Measurements from ENCODE around the gene KSR2. TPM values are rescaled to one million over a fixed set of nuclear protein-coding genes. Genes with fewer than 3 reads are reported as not detected.

The KSR2 gene
- total and polyA plus RNA-seq, 2 experiments from 2014 or later, result under 0.01 to 0.02 TPM

GRCh38 chr12:117912756-117913155, 56.0 kb downstream of the KSR2 start:
- H3K4me1 ChIP-seq (ENCODE audit: low read depth), result no peaks in the 10 kb centered on the region
- H3K27me3 ChIP-seq, result no peaks in the 10 kb centered on the region
- H3K4me3 ChIP-seq, result no peak overlapping the region
- TF ChIP-seq CTCF (IDR thresholded peaks at IDR 0.05; ENCODE audit: low read depth, low read length), result no peak
- H3K36me3 ChIP-seq, result no peaks in the 10 kb centered on the region
- no peak for DNase-seq (ENCODE audit: low read depth in 1 of 2, low spot score in 1 of 2)
- H3K27ac ChIP-seq, result no peak overlapping the region
- H3K9me3 ChIP-seq (ENCODE audit: low read depth), result no peaks in the 10 kb centered on the region

DNA sequence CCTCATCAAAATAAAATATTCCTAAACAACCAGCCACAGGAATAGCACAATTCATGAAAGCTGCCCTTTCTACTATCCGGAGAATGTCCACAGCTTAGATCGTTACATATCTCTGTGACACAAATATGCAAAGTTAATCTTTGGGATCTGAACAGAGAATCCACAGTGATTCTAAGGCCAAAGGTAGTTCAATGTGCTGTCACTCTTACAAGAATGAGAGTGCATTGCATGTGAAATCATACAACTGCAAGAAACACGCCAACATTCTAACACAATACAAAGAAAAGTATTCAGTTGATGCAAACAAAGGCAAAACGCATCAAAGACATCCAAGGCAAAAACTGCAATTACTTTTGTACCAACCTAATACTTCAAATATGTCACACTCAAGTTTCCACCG, 60.4 kb downstream of the KSR2 start:
- TF ChIP-seq CTCF (IDR thresholded peaks at IDR 0.05; ENCODE audit: low read depth, low read length), result no peak
- no peaks in the 10 kb centered on the region for H3K27me3 ChIP-seq
- no peak overlapping the region for H3K4me3 ChIP-seq
- no peak overlapping the region for H3K27ac ChIP-seq
- H3K36me3 ChIP-seq, result no peaks in the 10 kb centered on the region
- H3K9me3 ChIP-seq (ENCODE audit: low read depth), result no peaks in the 10 kb centered on the region
- DNase-seq (ENCODE audit: low read depth in 1 of 2, low spot score in 1 of 2), result no peak
- H3K4me1 ChIP-seq (ENCODE audit: low read depth), result no peaks in the 10 kb centered on the region

GRCh38 chr12:117907108-117907689, 61.6 kb downstream of the KSR2 start:
- H3K27me3 ChIP-seq, result no peaks in the 10 kb centered on the region
- no peaks in the 10 kb centered on the region for H3K9me3 ChIP-seq (ENCODE audit: low read depth)
- no peak for DNase-seq (ENCODE audit: low read depth in 1 of 2, low spot score in 1 of 2)
- H3K27ac ChIP-seq, result no peak overlapping the region
- no peak for TF ChIP-seq CTCF (IDR thresholded peaks at IDR 0.05; ENCODE audit: low read depth, low read length)
- no peaks in the 10 kb centered on the region for H3K36me3 ChIP-seq
- no peak overlapping the region for H3K4me3 ChIP-seq
- H3K4me1 ChIP-seq (ENCODE audit: low read depth), result no peaks in the 10 kb centered on the region

- TF ChIP-seq CTCF (IDR thresholded peaks at IDR 0.05; ENCODE audit: low read depth, low read length), result no peak
- DNase-seq (ENCODE audit: low read depth in 1 of 2, low spot score in 1 of 2), result no peak
- Histone ChIP-seq H3K4me1 (ENCODE audit: low read depth) (no peaks in the 10 kb centered on the region), H3K36me3 (no peaks in the 10 kb centered on the region), H3K27ac (no peak overlapping the region), H3K4me3 (no peak overlapping the region), H3K27me3 (no peaks in the 10 kb centered on the region), H3K9me3 (ENCODE audit: low read depth) (no peaks in the 10 kb centered on the region)
These were observed 64.7 kb downstream of the KSR2 start for GRCh38 chr12:117904051-117904450.

GRCh38 chr12:117903110-117903840, 65.5 kb downstream of the KSR2 start:
- no peaks in the 10 kb centered on the region for H3K9me3 ChIP-seq (ENCODE audit: low read depth)
- H3K4me1 ChIP-seq (ENCODE audit: low read depth), result no peaks in the 10 kb centered on the region
- no peaks in the 10 kb centered on the region for H3K36me3 ChIP-seq
- DNase-seq (ENCODE audit: low read depth in 1 of 2, low spot score in 1 of 2), result no peak
- no peak overlapping the region for H3K4me3 ChIP-seq
- no peaks in the 10 kb centered on the region for H3K27me3 ChIP-seq
- TF ChIP-seq CTCF (IDR thresholded peaks at IDR 0.05; ENCODE audit: low read depth, low read length), result no peak
- H3K27ac ChIP-seq, result no peak overlapping the region
